GM18508 (cell line): ENCODE data around the gene DMD.

Source experiments
- ATAC-seq: cut with Tn5 transposase; IDR thresholded peaks from one replicate; pipeline ENCODE4 v1.9.1; 2021; ENCODE audit warnings: moderate number of reproducible peaks; ENCODE audit not compliant: insufficient read depth, unreplicated experiment

The DMD gene

GRCh38 chrX:32139476-32139875 is 1071.9 kb downstream of the DMD start:
- no peak for ATAC-seq

DNA sequence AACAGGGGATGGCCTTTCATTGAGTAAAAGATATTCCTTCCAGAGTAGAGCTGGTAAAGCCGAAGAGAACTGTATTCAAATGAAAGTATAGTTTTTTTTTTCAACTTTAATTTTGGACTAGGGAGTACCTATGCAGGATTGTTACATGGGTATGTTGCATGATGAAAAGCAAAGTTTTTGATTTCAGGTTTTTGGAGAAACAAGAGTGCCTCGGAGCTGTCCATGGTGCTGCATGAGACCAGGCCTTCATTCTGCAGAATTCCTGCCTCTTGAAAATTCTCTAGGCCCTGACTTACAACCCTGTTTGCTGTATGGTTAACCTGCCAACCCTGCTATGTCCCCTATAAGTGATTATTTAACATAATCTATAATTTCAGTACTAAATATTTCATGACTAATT is 1073.8 kb downstream of the DMD start:
- no peak for ATAC-seq

GRCh38 chrX:32126997-32127396 is 1084.4 kb downstream of the DMD start:
- no peak for ATAC-seq

GRCh38 chrX:32118832-32119231 is 1092.5 kb downstream of the DMD start:
- no peak for ATAC-seq

- no peak for ATAC-seq
Observed at GRCh38 chrX:32116047-32116446, 1095.3 kb downstream of the DMD start.

DNA sequence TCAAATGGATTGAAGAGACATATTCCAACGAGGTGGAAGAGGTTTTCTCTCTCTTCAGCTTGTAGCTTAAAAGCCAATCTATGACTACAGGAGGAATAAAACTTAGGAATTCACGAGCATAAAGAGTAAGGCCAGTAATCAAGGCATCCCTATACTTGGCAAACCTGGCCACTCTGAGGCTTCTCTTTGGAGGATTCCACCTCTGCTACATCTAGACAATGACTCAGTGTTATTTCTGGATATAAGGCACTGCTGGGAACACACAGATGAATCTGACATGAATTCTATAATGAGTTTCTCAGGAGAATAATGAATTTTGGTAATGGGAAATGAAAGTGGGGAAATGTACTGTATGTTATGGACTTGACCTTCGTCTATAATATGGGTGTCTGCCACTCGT is 1123.7 kb downstream of the DMD start:
- no peak for ATAC-seq

DNA sequence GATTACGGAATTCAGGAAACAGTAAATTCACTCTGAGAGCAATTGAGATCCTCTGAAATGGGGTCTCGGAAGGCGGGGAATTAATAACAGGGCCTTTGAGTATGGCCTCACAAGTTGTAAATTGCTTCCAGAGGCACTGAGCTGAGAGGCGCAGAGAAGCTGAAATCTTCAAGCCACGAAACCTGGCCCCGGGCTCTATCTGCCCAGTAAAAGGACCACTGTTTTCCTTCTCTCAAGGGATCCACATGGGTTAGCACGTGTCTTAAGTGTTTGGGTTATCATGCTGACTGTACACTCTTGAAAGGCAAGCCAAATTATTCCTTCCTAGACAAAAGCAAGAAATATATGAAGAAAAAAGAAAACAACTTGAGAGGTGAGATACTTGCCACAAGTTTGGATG is 1126.6 kb downstream of the DMD start:
- ATAC-seq, result no peak

- no peak for ATAC-seq
Observed at GRCh38 chrX:32048285-32048684, 1163.1 kb downstream of the DMD start.

DNA sequence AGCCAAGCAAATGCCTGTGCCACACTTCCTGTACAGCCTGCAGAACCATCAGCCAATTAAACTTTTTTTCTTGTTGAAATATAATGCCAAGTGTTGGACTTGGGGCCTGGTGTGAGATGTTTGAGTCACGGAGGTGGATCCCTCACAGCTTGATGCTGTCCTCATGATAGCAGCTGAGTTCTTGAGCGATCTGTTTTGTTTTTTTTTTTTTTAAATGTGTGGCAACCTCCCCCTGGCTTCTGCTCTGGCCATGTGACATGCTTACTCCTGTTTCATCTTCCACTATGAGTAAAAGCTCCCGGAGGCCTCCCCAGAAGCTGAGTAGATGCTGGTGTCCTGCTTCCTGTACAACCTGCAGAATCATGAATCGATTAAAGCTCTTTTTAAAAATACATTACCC is 1166.2 kb downstream of the DMD start:
- no peak for ATAC-seq

- no peak for ATAC-seq
Observed at GRCh38 chrX:32041181-32041580, 1170.2 kb downstream of the DMD start.

GRCh38 chrX:32026772-32027171 is 1184.6 kb downstream of the DMD start:
- no peak for ATAC-seq

DNA sequence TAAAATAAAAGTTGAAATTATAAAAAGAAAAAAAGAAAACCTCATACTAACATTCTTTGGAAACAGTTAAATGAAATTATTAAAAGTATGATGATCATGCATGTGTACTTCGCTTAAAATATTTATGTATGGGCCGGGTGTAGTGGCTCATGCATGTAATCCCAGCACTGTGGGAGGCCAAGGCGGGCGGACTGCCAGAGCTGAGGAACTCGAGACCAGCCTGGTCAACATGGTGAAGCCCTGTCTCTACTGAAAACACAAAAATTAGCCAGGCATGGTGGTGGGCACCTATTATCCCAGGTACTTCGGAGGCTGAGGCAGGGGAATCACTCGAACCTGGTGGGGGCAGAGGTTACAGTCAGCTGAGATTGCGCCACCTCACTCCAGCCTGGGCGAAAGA is 1187.3 kb downstream of the DMD start:
- no peak for ATAC-seq

DNA sequence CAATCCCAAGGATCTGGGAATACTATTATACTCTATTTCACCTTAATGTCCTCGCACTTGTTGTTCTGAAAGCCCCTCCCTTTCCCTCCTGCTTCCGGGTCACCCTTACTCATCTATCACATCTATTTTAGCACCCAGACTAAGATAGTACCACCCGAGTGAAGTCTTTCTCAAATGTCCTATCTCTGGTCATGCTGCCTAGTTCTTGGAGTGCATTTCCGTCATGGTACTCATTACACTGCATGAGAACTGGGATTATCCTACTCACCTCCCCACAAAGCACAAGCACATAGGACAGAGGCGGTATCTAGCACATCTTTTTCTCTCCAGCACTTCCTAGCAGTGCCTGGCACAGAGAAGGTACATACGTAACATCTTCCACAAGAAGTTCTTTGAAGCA is 1195.2 kb downstream of the DMD start:
- ATAC-seq, result no peak

- no peak for ATAC-seq
Observed at GRCh38 chrX:32010948-32011347, 1200.4 kb downstream of the DMD start.

- no peak for ATAC-seq
Observed at GRCh38 chrX:32010212-32010611, 1201.1 kb downstream of the DMD start.

DNA sequence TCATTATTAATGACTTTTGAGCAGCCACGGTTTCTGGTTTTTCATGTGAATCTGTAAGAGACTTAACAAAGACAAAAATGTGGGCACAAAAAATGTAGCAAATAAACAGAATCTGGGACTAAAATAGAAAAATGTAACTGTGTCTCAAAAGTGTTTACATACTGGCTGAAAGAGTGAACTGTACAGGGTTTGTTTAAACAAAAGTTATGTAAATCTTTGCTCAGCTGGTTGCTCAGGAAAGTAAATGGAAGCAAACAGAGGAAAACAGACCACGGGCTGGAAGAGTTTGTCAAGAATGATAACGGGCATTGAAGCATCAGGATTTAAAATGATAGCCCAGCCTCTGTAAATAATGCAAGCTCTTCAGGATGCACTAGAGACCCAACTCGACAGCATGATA is 1217.7 kb downstream of the DMD start:
- no peak for ATAC-seq

DNA sequence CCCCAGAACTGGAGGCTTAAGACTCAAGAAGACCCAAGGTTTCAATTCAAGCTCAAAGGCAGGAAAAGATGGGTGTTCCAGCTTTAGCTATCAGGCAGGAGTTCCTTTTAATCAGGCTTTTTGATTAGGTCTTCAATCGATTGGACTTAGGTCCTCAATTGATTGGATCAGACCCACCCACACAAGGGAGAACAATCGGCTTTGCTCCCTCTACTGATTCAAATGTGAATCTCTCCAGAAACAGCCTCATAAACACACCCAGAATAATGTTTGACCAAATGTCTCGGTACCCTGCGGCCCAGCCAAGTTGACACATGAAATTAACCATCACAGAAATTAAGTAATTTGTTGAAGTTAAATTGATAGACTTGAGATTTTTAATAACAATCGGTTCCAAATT is 1222.4 kb downstream of the DMD start:
- no peak for ATAC-seq

DNA sequence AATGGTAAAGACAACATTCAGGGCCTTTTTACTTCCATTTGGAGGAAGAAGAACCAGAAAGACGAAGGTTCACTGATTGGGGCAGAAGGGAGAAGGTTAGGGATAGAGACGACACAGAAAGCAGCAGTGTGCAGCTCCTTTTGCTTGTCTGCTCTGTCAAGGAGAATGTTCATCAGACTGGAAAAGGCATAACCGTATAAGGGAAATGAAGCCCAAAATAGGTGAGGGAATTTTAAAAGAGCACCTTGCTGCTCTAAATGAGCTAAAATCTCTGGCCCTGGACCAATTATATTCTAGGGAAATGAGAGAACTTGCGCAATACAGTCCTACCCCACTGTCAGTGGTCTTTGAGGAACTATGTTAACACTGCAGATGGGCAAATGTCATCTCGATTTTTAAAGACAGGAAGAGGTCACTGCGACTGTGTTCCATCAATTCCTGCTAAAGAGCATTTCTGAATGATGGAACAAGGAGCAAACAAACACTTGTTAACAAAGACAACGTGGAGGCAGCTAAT is 1229.7 kb downstream of the DMD start:
- no peak for ATAC-seq

DNA sequence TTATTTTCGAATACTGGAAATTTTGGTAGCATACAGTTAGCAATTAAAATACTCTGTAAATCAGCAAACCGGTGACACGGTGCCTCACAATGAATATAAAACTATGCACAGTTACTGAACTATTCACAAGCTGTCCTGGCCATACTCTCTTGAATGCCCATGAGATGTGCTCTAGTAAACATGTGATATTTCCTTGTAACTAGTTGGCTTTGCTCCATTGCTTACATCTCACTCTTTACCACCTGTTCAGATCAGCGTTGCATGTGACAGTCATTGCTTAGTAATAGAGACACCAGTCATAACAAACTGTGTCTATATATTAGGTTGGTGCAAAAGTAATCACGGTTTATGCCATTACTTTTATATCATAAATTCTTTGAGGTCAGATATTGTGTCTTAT is 1241.6 kb downstream of the DMD start:
- no peak for ATAC-seq

DNA sequence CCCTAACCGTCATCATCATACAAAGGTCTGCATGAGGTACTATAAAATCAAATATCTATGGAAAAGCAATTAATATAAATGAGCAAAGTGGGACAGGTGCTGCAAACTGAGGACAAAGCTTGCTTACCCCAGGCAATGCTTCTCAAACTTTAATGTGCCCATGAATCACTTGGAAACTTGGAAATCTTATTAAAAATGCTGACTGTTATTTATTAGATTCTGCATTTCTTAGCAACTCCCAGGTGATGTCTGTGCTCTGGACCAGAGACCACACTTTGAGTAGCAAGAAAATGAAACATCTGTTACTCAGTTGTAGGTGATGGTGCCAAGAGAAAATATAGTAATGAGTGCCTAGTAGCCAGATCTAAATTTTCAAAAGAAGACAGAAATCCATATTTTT is 1249.1 kb downstream of the DMD start:
- no peak for ATAC-seq

DNA sequence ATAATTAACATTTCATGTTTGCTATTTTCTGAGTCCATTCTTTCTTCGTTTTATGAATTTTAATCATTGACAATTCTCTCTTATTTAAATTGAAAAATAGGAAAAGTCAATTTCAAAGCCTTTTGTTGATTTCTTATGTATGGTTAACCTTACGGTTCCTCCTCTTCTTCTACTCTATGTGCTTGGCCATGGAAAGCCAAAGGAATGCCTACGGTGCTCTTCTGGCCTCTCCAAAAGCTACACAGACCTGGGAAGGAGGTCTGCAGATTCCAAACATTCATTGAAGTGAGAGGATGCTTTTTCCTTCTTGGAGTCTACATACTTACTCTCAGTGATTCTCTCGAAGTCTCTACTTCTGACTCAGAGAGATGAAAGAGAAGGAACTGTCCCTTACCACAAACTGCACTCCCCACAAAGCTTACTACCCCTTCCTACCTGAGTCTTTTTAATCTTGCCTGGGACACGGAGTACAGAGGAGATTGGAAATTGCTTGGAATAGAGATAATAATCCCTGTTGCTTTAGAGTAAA is 1276.4 kb downstream of the DMD start:
- no peak for ATAC-seq

DNA sequence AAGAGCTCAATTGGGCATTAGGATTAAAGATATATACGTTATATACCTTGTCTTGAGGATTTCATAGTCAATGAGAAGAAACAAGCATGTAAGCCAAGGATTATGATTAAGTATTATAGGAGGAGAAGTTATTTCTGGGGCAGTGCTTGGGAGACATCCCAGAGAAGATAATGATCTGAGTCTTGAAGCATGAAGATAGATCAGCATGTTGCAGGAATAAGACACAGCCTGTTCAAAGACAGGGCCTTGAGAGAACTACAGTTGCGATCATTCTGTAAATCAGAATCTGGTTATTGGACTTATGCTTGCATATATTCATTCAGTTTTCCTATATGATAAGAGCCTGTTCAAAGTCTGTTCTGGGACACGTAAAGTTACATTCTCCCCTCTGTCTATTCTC is 1277.3 kb downstream of the DMD start:
- no peak for ATAC-seq

GRCh38 chrX:31932769-31933168 is 1278.6 kb downstream of the DMD start:
- ATAC-seq, result no peak
